GM10248 (cell line): ENCODE measurements around the gene TNFRSF19.

Source experiments
- CTCF ChIA-PET: fragments of 300-600 bp; sonication (Branson Sonifier 250); formaldehyde crosslinking; extraction: SDS; loops from one replicate; lab custom pipeline; 2021; ENCODE audit warnings: antibody characterized with exemption; lab: Yijun Ruan, JAX
- POLR2A ChIA-PET: fragments of 350-650 bp; sonication (Branson Sonifier 250); formaldehyde crosslinking; extraction: SDS; loops from one replicate; lab custom pipeline; 2020; ENCODE audit warnings: antibody characterized with exemption; lab: Yijun Ruan, JAX
- DNase-seq: peaks from one replicate; pipeline ENCODE4 v3.0.0; 2012; ENCODE audit errors: extremely low spot score
- TF ChIP-seq, protein P1 (sequence below): IDR thresholded peaks from 2 replicates; pipeline ENCODE4 v1.5.1; 2012; ENCODE audit warnings: mild to moderate bottlenecking, low read depth; ENCODE audit errors: extremely low read depth, missing control alignments, control extremely low read depth

The TNFRSF19 gene

DNA sequence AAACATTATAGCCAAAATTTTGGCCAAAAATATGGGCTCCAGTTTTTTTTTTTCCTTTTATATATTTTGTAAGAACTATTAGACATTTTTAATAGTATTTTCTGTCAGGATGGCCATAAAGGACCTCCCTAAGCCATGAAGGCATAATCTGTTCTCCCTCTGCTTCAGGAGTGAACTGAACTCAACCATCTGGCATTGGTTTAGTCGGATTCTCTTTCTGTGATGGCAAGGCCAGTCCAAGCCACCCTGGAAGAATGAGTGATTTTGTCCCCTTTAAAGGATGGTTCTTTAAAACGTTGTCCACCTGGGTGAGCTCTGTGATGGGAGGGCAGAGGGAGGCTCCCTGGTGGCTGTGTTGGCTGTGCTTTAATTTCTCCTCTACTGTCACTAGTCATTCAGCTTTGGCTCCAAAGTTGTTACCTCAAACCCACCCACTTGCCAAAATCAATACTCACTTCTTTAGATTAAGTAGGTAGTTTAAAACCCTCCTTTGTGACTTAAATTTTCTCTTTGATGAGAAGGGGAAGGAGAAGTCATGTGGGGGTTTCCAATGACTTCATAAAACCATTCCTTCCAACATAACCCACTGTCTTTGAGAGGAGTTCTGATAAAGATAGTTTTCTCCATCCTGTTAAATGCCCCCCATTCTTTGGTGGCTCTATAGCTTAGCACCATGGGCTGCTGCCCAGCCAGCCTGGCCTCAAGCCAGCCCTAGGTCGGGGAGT lies 4.4 kb downstream of the TNFRSF19 start:
- CTCF ChIA-PET: interaction anchor here (1.0 to 3.1 kb wide), 9 partner anchors 8 to 295 kb away, joined by 3 to 22 read pairs (median 4); no protein-coding TSS in a partner anchor
- POLR2A ChIA-PET: interaction anchor here (0.6 kb wide), 1 partner anchor 10 kb away, joined by 4 read pairs; no protein-coding TSS in a partner anchor
- TF ChIP-seq, protein P1, sequence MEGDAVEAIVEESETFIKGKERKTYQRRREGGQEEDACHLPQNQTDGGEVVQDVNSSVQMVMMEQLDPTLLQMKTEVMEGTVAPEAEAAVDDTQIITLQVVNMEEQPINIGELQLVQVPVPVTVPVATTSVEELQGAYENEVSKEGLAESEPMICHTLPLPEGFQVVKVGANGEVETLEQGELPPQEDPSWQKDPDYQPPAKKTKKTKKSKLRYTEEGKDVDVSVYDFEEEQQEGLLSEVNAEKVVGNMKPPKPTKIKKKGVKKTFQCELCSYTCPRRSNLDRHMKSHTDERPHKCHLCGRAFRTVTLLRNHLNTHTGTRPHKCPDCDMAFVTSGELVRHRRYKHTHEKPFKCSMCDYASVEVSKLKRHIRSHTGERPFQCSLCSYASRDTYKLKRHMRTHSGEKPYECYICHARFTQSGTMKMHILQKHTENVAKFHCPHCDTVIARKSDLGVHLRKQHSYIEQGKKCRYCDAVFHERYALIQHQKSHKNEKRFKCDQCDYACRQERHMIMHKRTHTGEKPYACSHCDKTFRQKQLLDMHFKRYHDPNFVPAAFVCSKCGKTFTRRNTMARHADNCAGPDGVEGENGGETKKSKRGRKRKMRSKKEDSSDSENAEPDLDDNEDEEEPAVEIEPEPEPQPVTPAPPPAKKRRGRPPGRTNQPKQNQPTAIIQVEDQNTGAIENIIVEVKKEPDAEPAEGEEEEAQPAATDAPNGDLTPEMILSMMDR: no peak
- no peak for DNase-seq

- TF ChIP-seq, protein P1: no peak
- CTCF ChIA-PET: interaction anchor here (0.8 to 3.1 kb wide), 11 partner anchors 9 to 295 kb away, joined by 3 to 22 read pairs (median 4); no protein-coding TSS in a partner anchor
These were observed 5.4 kb downstream of the TNFRSF19 start for GRCh38 chr13:23575632-23576031.

DNA sequence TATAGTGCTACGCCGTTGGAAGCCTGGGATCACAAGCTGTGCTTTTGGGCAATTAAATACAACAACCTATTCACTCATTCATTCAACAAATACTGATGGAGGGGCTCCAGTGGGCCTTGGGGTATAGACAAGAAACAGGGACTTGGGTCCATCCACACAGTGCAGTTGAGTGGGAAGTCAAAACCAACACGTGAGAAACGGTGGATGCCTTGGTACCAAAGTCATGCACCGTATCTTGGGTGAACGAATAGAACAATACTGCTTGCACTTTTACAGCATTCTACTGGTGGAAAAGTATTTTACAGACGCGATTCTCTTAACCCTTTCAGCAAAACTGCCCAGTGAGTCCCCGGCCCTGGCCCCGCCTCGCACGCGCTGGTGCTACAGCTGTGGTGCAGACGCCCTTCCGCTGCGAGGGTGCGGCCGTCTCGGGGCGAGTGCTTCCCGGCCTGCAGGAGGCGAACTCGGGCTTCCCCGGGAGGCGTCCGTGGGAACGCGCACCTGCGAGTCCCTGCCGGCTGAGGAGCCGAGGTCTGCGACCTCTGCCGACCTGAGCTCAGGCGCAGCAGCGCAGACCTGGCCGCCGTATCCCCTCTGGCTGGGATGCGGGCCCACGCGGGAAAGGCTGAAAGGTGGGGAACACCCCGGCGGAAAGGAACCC lies 8.3 kb downstream of the TNFRSF19 start:
- CTCF ChIA-PET: interaction anchor here (0.8 to 2.7 kb wide), 12 partner anchors 8 to 311 kb away, joined by 3 to 14 read pairs (median 4); partner anchors contain the start of genes MIPEP and TNFRSF19
- peak; percentile 74 for DNase-seq
- TF ChIP-seq, protein P1: peak; percentile 61
- POLR2A ChIA-PET: interaction anchor here (0.6 kb wide), 1 partner anchor 8 kb away, joined by 3 read pairs; no protein-coding TSS in a partner anchor

More at GRCh38 chr13:23575632-23576031, 5.4 kb downstream of the TNFRSF19 start:
- POLR2A ChIA-PET: no interaction called here
- no peak for DNase-seq

GRCh38 chr13:23579072-23579895 lies 9.1 kb downstream of the TNFRSF19 start:
- POLR2A ChIA-PET: no interaction called here
- CTCF ChIA-PET: interaction anchor here (1.1 to 2.7 kb wide), 7 partner anchors 8 to 151 kb away, joined by 3 to 14 read pairs (median 5); partner anchors contain the start of gene TNFRSF19
- TF ChIP-seq, protein P1: no peak
- peak; percentile 94 for DNase-seq

- TF ChIP-seq, protein P1: no peak
- ChIA-PET CTCF (interaction anchor here (0.6 to 2.7 kb wide), 5 partner anchors 10 to 309 kb away, joined by 3 to 14 read pairs (median 3); partner anchors contain the start of gene TNFRSF19), POLR2A (no interaction called here)
- DNase-seq: no peak
These were observed 9.9 kb downstream of the TNFRSF19 start for GRCh38 chr13:23579896-23580683.
